HG02973 (cell line): ENCODE measurements around the gene SPDYE6.
"Not testable (repeated sequence)": the region's sequence is repeated elsewhere in the genome, so short reads cannot be mapped to it uniquely, and the experiment has no call there.

Source experiments
- ATAC-seq: cut with Tn5 transposase; IDR thresholded peaks from one replicate; pipeline ENCODE4 v1.9.1; 2021; ENCODE audit warnings: moderate library complexity; ENCODE audit not compliant: unreplicated experiment

The SPDYE6 gene

GRCh38 chr7:102318482-102318971 is 37.7 kb downstream of the SPDYE6 start:
- no peak for ATAC-seq

- no peak for ATAC-seq
Measured at GRCh38 chr7:102317231-102318059, 38.8 kb downstream of the SPDYE6 start.

- no peak for ATAC-seq
Measured at GRCh38 chr7:102313997-102314780, 42.1 kb downstream of the SPDYE6 start.

GRCh38 chr7:102312317-102312716 is 43.9 kb downstream of the SPDYE6 start:
- ATAC-seq = no peak

GRCh38 chr7:102310414-102310815 is 45.8 kb downstream of the SPDYE6 start:
- ATAC-seq = no peak

GRCh38 chr7:102306916-102307677 is 49.1 kb downstream of the SPDYE6 start:
- ATAC-seq = peak; percentile 62

GRCh38 chr7:102305414-102306268 is 50.6 kb downstream of the SPDYE6 start:
- no peak for ATAC-seq

- ATAC-seq = no peak
Measured at GRCh38 chr7:102304668-102305067, 51.6 kb downstream of the SPDYE6 start.

GRCh38 chr7:102303669-102304422 is 52.4 kb downstream of the SPDYE6 start:
- no peak for ATAC-seq

GRCh38 chr7:102302025-102302424 is 54.2 kb downstream of the SPDYE6 start:
- no peak for ATAC-seq

- ATAC-seq = not testable (repeated sequence)
Measured at GRCh38 chr7:102301367-102301766, 54.9 kb downstream of the SPDYE6 start.

GRCh38 chr7:102300643-102301221 is 55.5 kb downstream of the SPDYE6 start:
- ATAC-seq = no peak

GRCh38 chr7:102297487-102298218 is 58.6 kb downstream of the SPDYE6 start:
- no peak for ATAC-seq

GRCh38 chr7:102296514-102296913 is 59.7 kb downstream of the SPDYE6 start:
- no peak for ATAC-seq

GRCh38 chr7:102296179-102296438 is 60.1 kb downstream of the SPDYE6 start:
- ATAC-seq = no peak
